Left renal cortex interstitium (tissue), 4 donors: Measurements from ENCODE around the gene CCDC200. TPM values are rescaled to one million over a fixed set of nuclear protein-coding genes. Genes with fewer than 3 reads are reported as not detected.
"Not testable (repeated sequence)": the region's sequence is repeated elsewhere in the genome, so short reads cannot be mapped to it uniquely, and the experiment has no call there.

Source experiments
- DNase-seq, 4 donors: peaks; one replicate each; pipeline ENCODE4 v3.0.0-alpha.2; 2013; ENCODE audit warnings: low read depth in 4 of 4, low spot score in 2 of 4, missing footprints in 1 of 4
- polyA plus RNA-seq, 4 donors: library from polyadenylated mRNA; unstranded; fragments of 120-200 nt; gene quantifications; one replicate each; pipeline ENCODE4 v1.2.1, GENCODE V29; 2013; ENCODE audit not compliant: insufficient read length in 4 of 4

The CCDC200 gene
- polyA plus RNA-seq = 10 to 100 TPM in 2 of 4 donors, 1 to 10 TPM in 2; 6.4 to 35.6 (median 14.7) TPM

DNA sequence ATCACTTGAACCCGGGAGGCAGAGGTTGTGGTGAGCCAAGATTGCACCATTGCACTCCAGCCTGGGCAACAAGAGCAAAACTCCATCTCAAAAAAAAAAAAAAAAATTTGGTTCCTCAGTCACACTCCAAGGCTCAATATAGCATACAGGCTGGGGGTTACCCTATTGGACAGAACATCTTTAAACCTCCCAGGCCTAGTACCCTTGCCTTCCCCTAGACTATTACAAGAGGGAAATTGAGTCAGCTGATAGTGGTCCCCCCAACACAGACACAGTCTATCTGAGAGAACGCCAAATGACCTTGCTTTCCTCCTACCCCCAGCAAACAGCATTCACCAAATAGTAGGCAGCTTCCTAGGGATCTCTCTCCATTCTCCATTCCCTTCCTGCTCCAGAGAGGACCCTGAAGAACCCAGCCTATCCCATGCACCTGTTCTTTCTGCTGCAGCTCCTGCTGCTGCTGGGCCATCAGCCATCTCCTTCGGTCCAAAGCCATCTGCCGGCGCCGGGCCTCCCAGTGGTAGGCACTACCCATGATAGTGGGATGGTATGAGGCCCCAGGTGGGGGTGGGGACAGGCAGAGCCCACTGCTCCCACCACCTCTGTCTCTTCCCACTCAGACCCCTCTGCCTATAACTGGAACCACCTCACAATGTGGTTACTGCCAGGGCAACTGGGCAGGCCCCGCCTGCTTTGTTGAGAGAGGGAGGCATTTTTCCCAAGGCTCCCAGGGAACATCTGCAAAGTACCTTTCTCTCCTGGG, at the start of gene CCDC200:
Gene CCDC200, minus strand, starts transcription at position 604 of the 763 bp plus-strand sequence. Its CDS starts 69 bp downstream, at position 535.
- DNase-seq = not testable (repeated sequence)

DNA sequence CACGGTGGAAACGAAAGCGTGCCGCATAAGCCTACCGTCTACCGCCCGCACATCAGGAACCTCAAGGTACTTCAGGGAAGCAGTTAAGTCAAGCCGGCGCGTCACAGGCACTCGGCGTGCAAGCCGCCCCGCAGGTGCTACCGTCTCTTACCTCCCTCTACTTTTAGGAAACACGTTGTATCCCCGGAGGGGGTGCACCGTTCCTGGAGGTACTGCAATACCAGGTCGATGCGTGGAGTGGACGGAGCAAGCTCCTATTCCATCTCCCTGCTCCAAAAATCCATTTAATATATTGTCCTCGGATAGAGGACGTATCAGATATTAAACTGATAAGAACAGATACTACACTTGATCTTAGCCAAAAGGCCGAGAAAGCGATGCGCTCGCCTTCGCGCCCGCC, 44.5 kb upstream of the CCDC200 start:
- not testable (repeated sequence) for DNase-seq

DNA sequence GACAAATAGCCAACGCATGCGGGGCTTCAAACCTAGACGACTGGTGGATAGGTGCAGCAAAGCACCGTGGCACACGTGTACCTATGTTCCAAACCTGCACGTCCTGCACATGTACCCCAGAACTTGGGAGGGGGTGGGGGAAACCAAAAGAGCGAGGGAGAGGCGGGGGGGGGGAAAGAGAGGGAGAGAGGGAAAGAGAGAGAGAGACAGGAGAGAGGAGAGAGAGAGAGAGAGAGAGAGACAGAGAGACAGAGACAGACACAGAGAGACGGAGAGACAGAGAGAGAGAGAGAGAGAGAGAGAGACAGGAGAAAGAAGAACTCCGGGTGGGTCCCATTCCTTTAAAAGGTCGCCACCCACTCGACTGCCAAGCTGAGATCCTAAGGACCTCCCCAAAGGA, 44.1 kb upstream of the CCDC200 start:
- DNase-seq = not testable (repeated sequence)

DNA sequence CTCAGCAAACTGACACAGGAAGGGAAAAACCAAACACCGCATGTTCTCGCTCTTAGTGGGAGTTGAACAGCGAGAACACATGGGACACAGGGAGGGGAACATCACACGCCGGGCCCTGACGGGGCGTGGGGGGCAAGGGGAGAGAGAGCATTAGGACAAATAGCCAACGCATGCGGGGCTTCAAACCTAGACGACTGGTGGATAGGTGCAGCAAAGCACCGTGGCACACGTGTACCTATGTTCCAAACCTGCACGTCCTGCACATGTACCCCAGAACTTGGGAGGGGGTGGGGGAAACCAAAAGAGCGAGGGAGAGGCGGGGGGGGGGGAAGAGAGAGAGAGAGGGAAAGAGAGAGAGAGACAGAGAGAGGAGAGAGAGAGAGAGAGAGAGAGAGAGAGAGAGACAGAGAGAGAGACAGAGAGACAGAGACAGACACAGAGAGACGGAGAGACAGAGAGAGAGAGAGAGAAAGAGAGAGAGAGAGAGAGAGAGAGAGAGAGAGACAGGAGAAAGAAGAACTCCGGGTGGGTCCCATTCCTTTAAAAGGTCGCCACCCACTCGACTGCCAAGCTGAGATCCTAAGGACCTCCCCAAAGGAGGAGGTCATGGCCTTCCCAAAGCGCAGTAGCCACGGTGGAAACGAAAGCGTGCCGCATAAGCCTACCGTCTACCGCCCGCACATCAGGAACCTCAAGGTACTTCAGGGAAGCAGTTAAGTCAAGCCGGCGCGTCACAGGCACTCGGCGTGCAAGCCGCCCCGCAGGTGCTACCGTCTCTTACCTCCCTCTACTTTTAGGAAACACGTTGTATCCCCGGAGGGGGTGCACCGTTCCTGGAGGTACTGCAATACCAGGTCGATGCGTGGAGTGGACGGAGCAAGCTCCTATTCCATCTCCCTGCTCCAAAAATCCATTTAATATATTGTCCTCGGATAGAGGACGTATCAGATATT, 42.4 kb upstream of the CCDC200 start:
- DNase-seq = not testable (repeated sequence)

DNA sequence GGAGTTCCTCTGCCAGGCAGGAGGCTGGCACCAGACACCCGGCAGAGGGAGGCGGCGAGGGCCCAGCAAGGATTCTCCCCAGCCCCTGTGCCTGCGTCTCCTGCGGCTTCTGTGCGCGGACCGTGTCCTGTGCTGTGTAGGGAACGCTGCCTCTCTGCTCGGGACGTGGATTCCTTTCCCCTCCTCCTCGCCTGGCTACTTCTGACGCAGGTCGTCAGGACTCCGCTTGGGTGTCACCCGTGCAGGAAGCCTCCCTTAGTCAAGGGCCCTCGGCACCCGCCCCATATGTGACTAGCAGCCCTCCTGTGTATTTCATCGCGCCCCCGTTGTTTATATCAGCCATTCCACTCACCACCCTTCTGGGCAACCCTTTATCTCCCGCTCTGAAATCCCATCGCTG, 18.0 kb upstream of the CCDC200 start:
- not testable (repeated sequence) for DNase-seq

DNA sequence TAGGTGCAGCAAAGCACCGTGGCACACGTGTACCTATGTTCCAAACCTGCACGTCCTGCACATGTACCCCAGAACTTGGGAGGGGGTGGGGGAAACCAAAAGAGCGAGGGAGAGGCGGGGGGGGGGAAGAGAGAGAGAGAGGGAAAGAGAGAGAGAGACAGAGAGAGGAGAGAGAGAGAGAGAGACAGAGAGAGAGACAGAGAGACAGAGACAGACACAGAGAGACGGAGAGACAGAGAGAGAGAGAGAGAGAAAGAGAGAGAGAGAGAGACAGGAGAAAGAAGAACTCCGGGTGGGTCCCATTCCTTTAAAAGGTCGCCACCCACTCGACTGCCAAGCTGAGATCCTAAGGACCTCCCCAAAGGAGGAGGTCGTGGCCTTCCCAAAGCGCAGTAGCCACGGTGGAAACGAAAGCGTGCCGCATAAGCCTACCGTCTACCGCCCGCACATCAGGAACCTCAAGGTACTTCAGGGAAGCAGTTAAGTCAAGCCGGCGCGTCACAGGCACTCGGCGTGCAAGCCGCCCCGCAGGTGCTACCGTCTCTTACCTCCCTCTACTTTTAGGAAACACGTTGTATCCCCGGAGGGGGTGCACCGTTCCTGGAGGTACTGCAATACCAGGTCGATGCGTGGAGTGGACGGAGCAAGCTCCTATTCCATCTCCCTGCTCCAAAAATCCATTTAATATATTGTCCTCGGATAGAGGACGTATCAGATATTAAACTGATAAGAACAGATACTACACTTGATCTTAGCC, 12.4 kb upstream of the CCDC200 start:
- DNase-seq = not testable (repeated sequence)

DNA sequence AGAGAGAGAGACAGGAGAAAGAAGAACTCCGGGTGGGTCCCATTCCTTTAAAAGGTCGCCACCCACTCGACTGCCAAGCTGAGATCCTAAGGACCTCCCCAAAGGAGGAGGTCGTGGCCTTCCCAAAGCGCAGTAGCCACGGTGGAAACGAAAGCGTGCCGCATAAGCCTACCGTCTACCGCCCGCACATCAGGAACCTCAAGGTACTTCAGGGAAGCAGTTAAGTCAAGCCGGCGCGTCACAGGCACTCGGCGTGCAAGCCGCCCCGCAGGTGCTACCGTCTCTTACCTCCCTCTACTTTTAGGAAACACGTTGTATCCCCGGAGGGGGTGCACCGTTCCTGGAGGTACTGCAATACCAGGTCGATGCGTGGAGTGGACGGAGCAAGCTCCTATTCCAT, 11.2 kb upstream of the CCDC200 start:
- not testable (repeated sequence) for DNase-seq

DNA sequence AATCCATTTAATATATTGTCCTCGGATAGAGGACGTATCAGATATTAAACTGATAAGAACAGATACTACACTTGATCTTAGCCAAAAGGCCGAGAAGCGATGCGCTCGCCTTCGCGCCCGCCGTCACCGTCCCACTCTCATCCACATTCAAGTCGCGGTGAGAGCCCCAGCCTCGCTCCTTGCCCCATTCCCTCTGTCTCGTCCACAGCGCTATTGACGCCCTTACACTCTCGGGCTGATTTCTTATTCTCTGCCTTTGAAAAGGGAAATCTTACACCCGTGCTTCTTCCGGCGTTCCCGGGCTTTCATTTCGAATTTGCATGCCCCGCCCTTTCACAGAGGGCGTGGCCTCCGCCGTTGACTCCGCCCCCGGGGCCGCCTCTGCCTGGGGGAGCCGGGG, 5.5 kb upstream of the CCDC200 start, which contains the start of gene RNU2-1:
Gene RNU2-1, minus strand, starts transcription at position 101 of the 400 bp plus-strand sequence.
- not testable (repeated sequence) for DNase-seq

DNA sequence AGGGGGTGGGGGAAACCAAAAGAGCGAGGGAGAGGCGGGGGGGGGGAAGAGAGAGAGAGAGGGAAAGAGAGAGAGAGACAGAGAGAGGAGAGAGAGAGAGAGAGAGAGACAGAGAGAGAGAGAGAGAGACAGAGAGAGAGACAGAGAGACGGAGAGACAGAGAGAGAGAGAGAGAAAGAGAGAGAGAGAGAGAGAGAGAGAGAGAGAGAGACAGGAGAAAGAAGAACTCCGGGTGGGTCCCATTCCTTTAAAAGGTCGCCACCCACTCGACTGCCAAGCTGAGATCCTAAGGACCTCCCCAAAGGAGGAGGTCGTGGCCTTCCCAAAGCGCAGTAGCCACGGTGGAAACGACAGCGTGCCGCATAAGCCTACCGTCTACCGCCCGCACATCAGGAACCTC, 4.8 kb upstream of the CCDC200 start:
- not testable (repeated sequence) for DNase-seq

DNA sequence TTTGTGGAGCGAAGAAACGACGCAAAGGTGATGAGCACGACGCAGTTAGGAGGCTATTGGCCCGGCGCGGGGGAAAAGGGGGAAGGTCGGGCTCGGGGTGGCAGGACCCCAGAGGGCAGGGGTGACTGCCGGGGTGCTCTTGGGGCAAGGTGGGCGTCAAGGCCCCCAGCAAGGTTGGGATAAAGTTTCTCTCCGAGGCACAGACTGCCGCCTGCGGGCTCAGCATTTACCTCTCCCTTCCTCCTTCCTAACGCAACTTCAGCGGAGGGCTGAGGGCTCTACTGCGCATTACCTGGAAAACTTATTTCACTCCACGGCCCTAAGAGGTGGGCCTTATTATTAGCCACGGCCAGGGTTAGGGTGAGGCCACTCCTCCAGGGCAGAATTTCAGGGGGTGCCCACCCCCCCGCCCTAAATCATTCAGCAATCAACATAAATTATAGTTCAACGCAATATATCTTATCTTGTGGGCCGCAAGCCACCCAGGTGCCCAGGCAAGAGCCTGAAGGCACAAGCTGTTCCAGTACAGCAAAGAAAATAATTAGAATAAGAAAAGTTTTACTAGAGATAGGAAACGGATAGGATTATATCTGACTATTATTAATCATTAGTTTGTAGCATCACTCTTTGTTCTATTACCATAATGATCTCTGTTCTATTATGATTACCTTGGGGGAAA, 3.7 kb upstream of the CCDC200 start:
- DNase-seq = not testable (repeated sequence)

DNA sequence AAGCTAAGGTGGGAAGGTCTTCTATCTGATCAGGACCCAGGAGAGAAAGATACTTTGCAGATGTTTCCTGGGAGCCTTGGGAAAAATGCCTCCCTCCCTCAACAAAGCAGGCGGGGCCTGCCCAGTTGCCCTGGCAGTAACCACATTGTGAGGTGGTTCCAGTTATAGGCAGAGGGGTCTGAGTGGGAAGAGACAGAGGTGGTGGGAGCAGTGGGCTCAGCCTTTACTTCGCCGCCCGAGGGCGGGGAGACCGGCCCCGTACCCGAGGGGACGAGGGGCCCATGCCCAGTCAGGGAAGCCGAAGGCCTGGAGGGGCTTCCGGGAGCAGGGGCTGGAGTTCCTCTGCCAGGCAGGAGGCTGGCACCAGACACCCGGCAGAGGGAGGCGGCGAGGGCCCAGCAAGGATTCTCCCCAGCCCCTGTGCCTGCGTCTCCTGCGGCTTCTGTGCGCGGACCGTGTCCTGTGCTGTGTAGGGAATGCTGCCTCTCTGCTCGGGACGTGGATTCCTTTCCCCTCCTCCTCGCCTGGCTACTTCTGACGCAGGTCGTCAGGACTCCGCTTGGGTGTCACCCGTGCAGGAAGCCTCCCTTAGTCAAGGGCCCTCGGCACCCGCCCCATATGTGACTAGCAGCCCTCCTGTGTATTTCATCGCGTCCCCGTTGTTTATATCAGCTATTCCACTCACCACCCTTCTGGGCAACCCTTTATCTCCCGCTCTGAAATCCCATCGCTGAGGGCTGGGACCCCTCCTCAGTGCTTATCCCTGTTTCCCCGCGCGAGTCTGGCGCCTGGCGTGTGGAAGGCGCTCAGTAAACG, 3.0 kb upstream of the CCDC200 start:
- DNase-seq = not testable (repeated sequence)

DNA sequence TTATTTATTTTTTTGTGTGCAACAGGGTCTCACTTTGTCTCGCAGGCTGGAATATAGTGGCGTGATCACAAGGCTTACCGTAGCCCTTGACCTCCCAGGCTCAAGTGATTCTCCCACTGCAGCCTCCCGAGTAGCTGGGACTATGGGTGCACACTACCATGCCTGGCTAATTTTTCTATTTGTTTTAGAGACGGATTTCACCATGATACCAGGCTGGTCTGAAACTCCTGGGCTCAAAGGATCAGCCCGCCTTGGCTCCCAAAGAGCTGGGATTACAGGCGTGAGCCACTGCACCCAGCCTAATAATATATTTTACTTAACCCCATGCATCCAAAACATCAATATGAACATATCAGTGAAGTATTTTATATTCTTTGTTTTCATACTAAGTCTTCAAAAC, 2.0 kb downstream of the CCDC200 start:
- DNase-seq = no peak

DNA sequence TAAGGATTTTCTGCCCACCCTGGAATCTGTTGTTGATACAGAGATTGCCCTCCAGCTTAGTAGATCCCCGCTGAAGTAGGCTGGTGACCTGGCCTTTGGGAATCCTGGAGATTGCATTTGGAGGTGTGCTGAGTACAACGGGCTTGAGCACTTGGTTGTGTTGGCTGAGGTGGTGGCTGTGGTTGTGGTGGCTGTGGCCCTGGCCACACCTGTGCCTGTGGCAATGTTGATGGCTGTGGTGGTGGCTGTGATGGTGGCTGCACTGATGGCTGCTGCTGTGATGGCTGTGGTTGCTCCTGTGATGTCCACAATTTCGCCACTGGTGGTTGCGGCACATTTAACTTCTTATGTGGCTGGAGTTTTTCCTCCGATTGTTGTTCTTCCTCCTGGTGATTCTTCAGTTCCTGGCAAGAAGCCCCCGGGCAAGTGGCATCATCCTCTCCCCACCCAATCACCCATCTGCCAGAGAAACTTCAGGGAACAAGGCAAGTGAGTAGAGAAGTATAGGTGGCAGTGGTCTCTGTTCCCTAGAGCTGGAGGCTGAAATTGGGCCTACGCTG, 4.2 kb downstream of the CCDC200 start:
- DNase-seq = no peak

DNA sequence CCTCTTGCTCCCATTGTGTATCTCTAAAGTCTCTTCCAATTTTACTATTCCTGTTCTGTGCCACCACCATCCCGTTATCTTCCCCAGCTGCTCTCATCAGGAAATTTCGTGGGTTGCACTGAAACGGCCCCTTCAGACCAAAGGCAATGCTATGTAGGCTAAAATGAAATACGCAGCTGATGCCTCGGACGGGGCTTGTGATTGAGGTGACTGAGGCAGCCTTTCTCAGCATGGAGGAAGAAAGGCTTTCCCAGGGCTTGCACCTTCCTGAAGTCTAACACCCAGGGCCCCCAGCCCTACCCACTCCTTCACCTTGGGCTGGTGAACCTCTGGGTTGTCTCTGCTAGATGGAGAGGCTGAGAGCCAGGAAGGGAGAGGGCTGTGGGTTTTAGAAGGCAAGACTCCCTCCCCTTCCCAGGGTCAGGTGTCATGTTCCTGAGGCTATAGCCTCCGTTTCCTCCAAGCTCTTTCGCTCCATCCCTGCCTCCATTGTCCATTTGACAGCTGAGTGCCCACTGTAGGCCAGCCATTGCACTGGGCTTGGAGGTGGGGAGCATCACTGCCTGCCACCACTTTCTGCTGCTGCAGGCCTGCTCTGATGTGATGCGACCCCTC, 7.8 kb downstream of the CCDC200 start:
- DNase-seq = no peak

DNA sequence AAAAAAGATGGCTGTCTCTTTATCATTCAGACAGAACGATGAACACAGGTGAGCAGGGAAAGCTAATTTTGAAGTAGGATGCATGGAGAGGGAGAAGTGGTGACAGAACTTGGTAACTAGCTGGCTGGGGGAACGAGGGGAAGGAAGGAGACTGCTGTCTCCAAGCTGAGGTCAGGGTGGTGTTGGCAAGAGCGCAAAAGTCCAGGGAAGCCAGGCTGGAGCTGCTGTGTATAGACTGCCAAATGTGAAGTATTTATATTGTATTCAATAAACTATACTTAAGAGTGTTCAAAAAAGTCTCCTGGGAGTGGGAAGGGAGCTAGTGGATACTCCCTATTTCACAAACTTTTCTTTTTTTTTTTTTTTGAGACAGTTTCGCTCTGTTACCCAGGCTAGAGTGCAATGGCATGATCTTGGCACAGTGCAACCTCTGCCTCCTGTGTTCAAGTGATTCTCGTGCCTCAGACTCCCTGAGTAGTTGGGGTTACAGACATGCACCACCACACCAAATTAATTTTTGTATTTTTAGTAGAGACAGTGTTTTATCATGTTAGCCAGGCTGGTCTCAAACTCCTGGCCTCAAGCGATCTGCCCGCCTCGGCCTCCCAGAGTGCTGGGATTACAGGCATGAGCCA, 8.6 kb downstream of the CCDC200 start:
- DNase-seq = no peak

DNA sequence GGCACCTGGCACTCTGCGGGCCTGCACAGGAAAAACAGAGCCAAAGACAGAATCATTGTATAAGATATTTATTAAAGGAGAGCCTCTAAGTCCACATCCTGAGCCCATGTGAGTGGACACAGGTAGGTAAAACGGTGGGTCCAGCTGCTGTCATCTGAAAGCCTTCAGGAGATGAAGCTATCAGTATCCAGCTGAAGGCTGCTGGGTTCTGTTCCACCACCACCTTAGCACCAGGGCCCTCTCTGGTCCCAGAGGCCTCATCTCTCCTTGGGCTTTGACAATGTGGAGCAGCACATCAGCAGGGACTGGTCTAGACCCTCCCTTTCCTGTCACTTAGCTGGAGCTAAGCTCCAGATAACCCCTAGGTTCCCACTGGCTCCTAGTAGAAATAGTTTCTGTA, 9.4 kb downstream of the CCDC200 start:
- DNase-seq = no peak

DNA sequence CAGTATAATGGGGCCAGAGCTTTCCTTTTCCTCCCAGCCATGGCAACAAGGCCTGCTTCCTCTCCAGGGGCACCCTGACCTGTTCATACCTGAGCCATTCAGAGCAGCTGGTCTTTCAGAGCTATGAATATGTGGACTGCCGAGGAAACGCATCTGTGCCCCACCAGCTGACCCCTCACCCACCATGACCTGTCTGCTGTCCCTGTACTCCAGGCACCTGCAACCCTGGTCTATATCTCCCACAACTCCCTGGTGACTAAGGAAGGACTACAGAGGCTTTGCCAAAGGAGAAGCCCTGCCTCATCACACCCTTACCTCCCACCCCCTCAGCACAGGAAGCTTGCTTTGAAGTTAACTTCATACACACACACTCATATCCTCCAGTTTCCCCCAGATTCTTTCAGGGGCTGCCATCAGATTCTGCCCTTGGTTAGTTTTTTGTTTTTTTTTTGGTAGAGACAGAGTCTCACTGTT, 10.8 kb downstream of the CCDC200 start:
- no peak for DNase-seq
